HEK293T (cell line): ENCODE measurements around the gene GALNT12.

Experiments used
- CTCF ChIA-PET: fragments of 350-600 bp; formaldehyde crosslinking; extraction: SDS; loops from one replicate; lab custom pipeline; 2021; ENCODE audit warnings: antibody characterized with exemption, inconsistent platforms; lab: Yijun Ruan, JAX
- POLR2A ChIA-PET: fragments of 350-600 bp; formaldehyde crosslinking; extraction: SDS; loops from one replicate; lab custom pipeline; 2020; ENCODE audit warnings: antibody characterized with exemption, inconsistent platforms; lab: Yijun Ruan, JAX
- DNase-seq: peaks from one replicate; pipeline ENCODE4 v3.0.0; 2012; ENCODE audit warnings: mixed read lengths; ENCODE audit errors: extremely low spot score
- ARNT ChIP-seq: fragments of 450-650 bp; IDR thresholded peaks from 2 replicates; pipeline ENCODE4 v1.6.1; 2017; ENCODE audit warnings: mild to moderate bottlenecking
- BHLHE40 ChIP-seq: fragments of 450-650 bp; IDR thresholded peaks from 2 replicates; pipeline ENCODE4 v1.6.1; 2016; ENCODE audit warnings: mild to moderate bottlenecking, moderate library complexity, borderline replicate concordance
- CTBP1 ChIP-seq: fragments of 450-650 bp; IDR thresholded peaks from 2 replicates; pipeline ENCODE4 v1.6.1; 2016; ENCODE audit warnings: borderline replicate concordance
- ELF4 ChIP-seq: fragments of 450-650 bp; IDR thresholded peaks from 2 replicates; pipeline ENCODE4 v1.6.1; 2017; ENCODE audit warnings: antibody characterized with exemption
- FOXA1 ChIP-seq: fragments of 450-650 bp; IDR thresholded peaks from 2 replicates; pipeline ENCODE4 v1.6.1; 2016; ENCODE audit warnings: mild to moderate bottlenecking
- FOXK2 ChIP-seq: fragments of 450-650 bp; IDR thresholded peaks from 2 replicates; pipeline ENCODE4 v1.6.1; 2016; ENCODE audit warnings: mild to moderate bottlenecking
- FOXM1 ChIP-seq: fragments of 450-650 bp; IDR thresholded peaks from 2 replicates; pipeline ENCODE4 v1.6.1; 2017; ENCODE audit warnings: mild to moderate bottlenecking, borderline replicate concordance
- HDGF ChIP-seq: fragments of 450-650 bp; IDR thresholded peaks from 2 replicates; pipeline ENCODE4 v1.6.1; 2017; ENCODE audit warnings: antibody characterized with exemption, borderline replicate concordance
- L3MBTL2 ChIP-seq: fragments of 450-650 bp; conservative IDR thresholded peaks from 2 replicates; pipeline ENCODE4 v1.6.1; 2016; ENCODE audit warnings: mild to moderate bottlenecking
- LEF1 ChIP-seq: fragments of 450-650 bp; IDR thresholded peaks from 2 replicates; pipeline ENCODE4 v1.6.1; 2017; ENCODE audit warnings: mild to moderate bottlenecking, borderline replicate concordance
- NFRKB ChIP-seq: fragments of 450-650 bp; IDR thresholded peaks from 2 replicates; pipeline ENCODE4 v1.6.1; 2016; ENCODE audit warnings: mild to moderate bottlenecking, moderate library complexity
- PKNOX1 ChIP-seq: fragments of 450-650 bp; IDR thresholded peaks from 2 replicates; pipeline ENCODE4 v1.6.1; 2016
- SP1 ChIP-seq: fragments of 450-650 bp; IDR thresholded peaks from 2 replicates; pipeline ENCODE4 v1.6.1; 2017
- SUZ12 ChIP-seq: fragments of 450-650 bp; IDR thresholded peaks from 2 replicates; pipeline ENCODE4 v1.6.1; 2016; ENCODE audit warnings: mild to moderate bottlenecking
- TARDBP ChIP-seq: fragments of 450-650 bp; IDR thresholded peaks from 2 replicates; pipeline ENCODE4 v1.6.1; 2016
- ZNF384 ChIP-seq: fragments of 450-650 bp; IDR thresholded peaks from 2 replicates; pipeline ENCODE4 v1.6.1; 2016

Gene GALNT12, protein sequence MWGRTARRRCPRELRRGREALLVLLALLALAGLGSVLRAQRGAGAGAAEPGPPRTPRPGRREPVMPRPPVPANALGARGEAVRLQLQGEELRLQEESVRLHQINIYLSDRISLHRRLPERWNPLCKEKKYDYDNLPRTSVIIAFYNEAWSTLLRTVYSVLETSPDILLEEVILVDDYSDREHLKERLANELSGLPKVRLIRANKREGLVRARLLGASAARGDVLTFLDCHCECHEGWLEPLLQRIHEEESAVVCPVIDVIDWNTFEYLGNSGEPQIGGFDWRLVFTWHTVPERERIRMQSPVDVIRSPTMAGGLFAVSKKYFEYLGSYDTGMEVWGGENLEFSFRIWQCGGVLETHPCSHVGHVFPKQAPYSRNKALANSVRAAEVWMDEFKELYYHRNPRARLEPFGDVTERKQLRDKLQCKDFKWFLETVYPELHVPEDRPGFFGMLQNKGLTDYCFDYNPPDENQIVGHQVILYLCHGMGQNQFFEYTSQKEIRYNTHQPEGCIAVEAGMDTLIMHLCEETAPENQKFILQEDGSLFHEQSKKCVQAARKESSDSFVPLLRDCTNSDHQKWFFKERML

GRCh38 chr9:98807070-98807813, at the start of gene GALNT12:
GALNT12 (plus strand) TSS chr9:98807670; CDS start chr9:98807699, 29 bp downstream.
- ChIA-PET CTCF (interaction anchor here (0.7 to 1.8 kb wide), 4 partner anchors 11 to 328 kb away, joined by 3 to 10 read pairs (median 6); partner anchors contain the start of gene ANKS6), POLR2A (interaction anchor here (2.7 kb wide), 1 partner anchor 10 kb away, joined by 10 read pairs; the partner anchor contains the start of gene ANKS6)
- no peak for TF ChIP-seq CTBP1
- no peak for TF ChIP-seq LEF1
- peak; percentile 72 for TF ChIP-seq L3MBTL2
- no peak for TF ChIP-seq NFRKB
- peak; percentile 47 for DNase-seq

GRCh38 chr9:98760231-98760630, 47.2 kb upstream of the GALNT12 start:
- no peak for DNase-seq
- ChIA-PET POLR2A (no interaction called here), CTCF (no interaction called here)
- no peak for TF ChIP-seq ELF4
- no peak for TF ChIP-seq L3MBTL2
- no peak for TF ChIP-seq FOXA1
- no peak for TF ChIP-seq HDGF
- TF ChIP-seq TARDBP, result no peak
- no peak for TF ChIP-seq NFRKB
- no peak for TF ChIP-seq LEF1
- no peak for TF ChIP-seq SUZ12
- no peak for TF ChIP-seq BHLHE40
- TF ChIP-seq SP1, result no peak
- no peak for TF ChIP-seq CTBP1
- no peak for TF ChIP-seq ZNF384
- no peak for TF ChIP-seq ARNT
- TF ChIP-seq FOXM1, result no peak
- TF ChIP-seq FOXK2, result no peak

GRCh38 chr9:98763986-98764745, 43.3 kb upstream of the GALNT12 start:
- DNase-seq, result no peak
- CTCF ChIA-PET, result no interaction called here
- TF ChIP-seq FOXM1 (no peak), HDGF (no peak), FOXK2 (no peak), CTBP1 (no peak), SUZ12 (no peak), ELF4 (no peak), TARDBP (no peak), PKNOX1 (no peak), LEF1 (no peak), L3MBTL2 (no peak), ZNF384 (no peak), SP1 (no peak), FOXA1 (no peak), BHLHE40 (no peak), ARNT (no peak), NFRKB (no peak)
- POLR2A ChIA-PET, result no interaction called here

- TF ChIP-seq FOXM1 (no peak), FOXK2 (no peak), SUZ12 (no peak), LEF1 (no peak), ELF4 (no peak), L3MBTL2 (no peak), BHLHE40 (no peak), SP1 (no peak), ARNT (no peak), TARDBP (no peak), ZNF384 (no peak)
- no peak for DNase-seq
- ChIA-PET CTCF (interaction anchor here (0.6 to 1.4 kb wide), 2 partner anchors 11 to 27 kb away, joined by 4 read pairs; no protein-coding TSS in a partner anchor), POLR2A (no interaction called here)
Measured at GRCh38 chr9:98765256-98765655, 42.2 kb upstream of the GALNT12 start.

- CTCF ChIA-PET, result interaction anchor here (1.0 to 1.4 kb wide), 2 partner anchors 8 to 10 kb away, joined by 4 read pairs; no protein-coding TSS in a partner anchor
- POLR2A ChIA-PET, result no interaction called here
- TF ChIP-seq BHLHE40 (no peak), ELF4 (no peak), HDGF (no peak), NFRKB (no peak), PKNOX1 (no peak), ARNT (no peak), FOXK2 (no peak), SP1 (no peak), ZNF384 (no peak)
- no peak for DNase-seq
Measured at GRCh38 chr9:98766586-98766985, 40.9 kb upstream of the GALNT12 start.
